Ovary (tissue), 9 donors: Measurements from ENCODE around the gene UGT1A6. TPM values are rescaled to one million over a fixed set of nuclear protein-coding genes. Genes with fewer than 3 reads are reported as not detected.

Experiments
- DNase-seq, 5 donors: peaks; one replicate each; pipeline ENCODE4 v3.0.0-alpha.2; 2019 to 2020
- H3K27ac ChIP-seq, 2 donors: fragments of 200-600 bp; one replicate each; pipeline versions ENCODE4 v1.5.1 to v1.8.0; 2019 to 2022
- H3K27me3 ChIP-seq: fragments of 200-600 bp; one replicate; pipeline ENCODE4 v1.8.0; 2022
- H3K36me3 ChIP-seq: fragments of 200-600 bp; sonication (generic); one replicate; pipeline ENCODE4 v1.5.1; 2019
- H3K4me1 ChIP-seq: one replicate; pipeline ENCODE4 v1.8.1; 2013; ENCODE audit warnings: mild to moderate bottlenecking, moderate library complexity; ENCODE audit not compliant: insufficient read depth
- H3K4me3 ChIP-seq: fragments of 200-600 bp; sonication (generic); one replicate; pipeline ENCODE4 v1.5.1; 2017
- H3K9me3 ChIP-seq, 2 donors: fragments of 200-600 bp in 1 of 2; sonication (generic) in 1 of 2; one replicate each; pipeline versions ENCODE4 v1.5.1 to v1.8.1; 2013 to 2019; ENCODE audit warnings: mild to moderate bottlenecking in 1 of 2, moderate library complexity in 1 of 2
- EP300 ChIP-seq: sonication (generic); formaldehyde crosslinking; IDR thresholded peaks from one replicate; pipeline ENCODE4 v1.6.1; 2017; ENCODE audit warnings: antibody characterized with exemption
- POLR2A ChIP-seq: fragments of 450-650 bp; IDR thresholded peaks from one replicate; pipeline ENCODE4 v1.6.1; 2017; ENCODE audit warnings: antibody characterized with exemption, mild to moderate bottlenecking, moderate library complexity
- WGBS, 3 donors: extraction: QIAGEN DNeasy Blood & Tissue Kit in 1 of 3; methylation state at CpG; one replicate each; pipeline versions ENCODE4 v1.1.5 to v1.1.7; 2013 to 2017; 5-methylcytosine and 5-hydroxymethylcytosine counted together
- intact Hi-C, 4 donors: fragments of 100-400 bp; cut with DNase I; formaldehyde crosslinking; loops; one replicate each; pipeline versions ENCODE4 v1.11.0 to v1.15.1; 2022 to 2023
- polyA plus RNA-seq, 2 donors: library from polyadenylated mRNA; stranded (reverse); fragments of 200-250 nt in 1 of 2; fragments of 350-450 nt in 1 of 2; fragmentation: Illumina TruSeq in 1 of 2; extraction: RNeasy Lipid Tissue Mini Kit (QIAGEN cat#74804) in 1 of 2; gene quantifications; one replicate each; pipeline ENCODE4 v1.2.3, GENCODE V29; 2013 to 2014
- total RNA-seq, 7 donors: library from RNA; depleted of rRNA in 2 of 7; stranded (reverse); fragments of >200 nt in 2 of 7; fragmentation: NEBNext Ultra II Directional in 3 of 7; extraction: Animal tissue kit (Norgen Biotek cat#: 25700) in 3 of 7; gene quantifications; one replicate each; pipeline versions ENCODE4 v1.1.0 to v1.2.4, GENCODE V29; 2016 to 2023
- TF ChIP-seq, protein P1 (sequence below), 3 donors: fragments of 450-650 bp in 2 of 3; fragments of 200-600 bp in 1 of 3; IDR thresholded peaks; one replicate each; pipeline versions ENCODE4 v1.5.1 to v1.8.0; 2016 to 2022; ENCODE audit warnings: antibody characterized with exemption in 3 of 3, mild to moderate bottlenecking in 1 of 3
- donor health status: DM: no; HTN: no; CAD: no; lungs with moderate emphysema.
- donor health status: DM: no; HTN: no; CAD: no.
- donor health status: Bipolar disorder and iron deficiency.
- donor health status: DM: yes; HTN: yes; CAD: no.
- donor health status: DM: no; HTN: no; CAD: no.
- donor health status: DM: yes; HTN: yes; CAD: no.

Gene UGT1A6
- total and polyA plus RNA-seq, 9 donors = not detected

DNA sequence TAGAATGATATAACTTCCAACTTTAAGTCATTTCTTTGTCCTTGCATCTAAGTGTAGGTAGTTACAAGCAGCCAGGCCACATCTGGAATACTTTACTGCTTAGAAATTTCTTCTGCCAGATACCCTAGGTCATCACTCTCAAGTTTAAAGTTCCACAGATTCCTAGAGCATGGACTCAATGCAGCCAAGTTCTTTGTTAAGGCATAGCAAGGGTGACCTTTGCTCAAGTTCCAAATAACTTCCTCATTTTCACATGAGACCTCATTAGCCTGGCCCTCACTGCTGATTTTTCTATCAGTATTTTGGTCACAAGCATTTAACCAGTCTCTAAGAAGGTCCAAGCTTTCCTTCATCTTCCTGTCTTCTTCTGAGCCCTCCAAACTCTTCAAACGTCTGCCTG, 28.8 kb upstream of the UGT1A6 start:
- intact Hi-C loops = no loop called here
- no peak for DNase-seq
- Histone ChIP-seq H3K27me3 (no peaks in the 10 kb centered on the region), H3K27ac (no peak overlapping the region), H3K4me1 (no peaks in the 10 kb centered on the region), H3K4me3 (no peak overlapping the region), H3K9me3 (no peaks in the 10 kb centered on the region), H3K36me3 (no peaks in the 10 kb centered on the region)
- WGBS, 3 donors = 24 to 42% (median 31%) methylated on average over 1 of the region's 1 CpG
- TF ChIP-seq EP300 (no peak), POLR2A (no peak)
- TF ChIP-seq, protein P1, sequence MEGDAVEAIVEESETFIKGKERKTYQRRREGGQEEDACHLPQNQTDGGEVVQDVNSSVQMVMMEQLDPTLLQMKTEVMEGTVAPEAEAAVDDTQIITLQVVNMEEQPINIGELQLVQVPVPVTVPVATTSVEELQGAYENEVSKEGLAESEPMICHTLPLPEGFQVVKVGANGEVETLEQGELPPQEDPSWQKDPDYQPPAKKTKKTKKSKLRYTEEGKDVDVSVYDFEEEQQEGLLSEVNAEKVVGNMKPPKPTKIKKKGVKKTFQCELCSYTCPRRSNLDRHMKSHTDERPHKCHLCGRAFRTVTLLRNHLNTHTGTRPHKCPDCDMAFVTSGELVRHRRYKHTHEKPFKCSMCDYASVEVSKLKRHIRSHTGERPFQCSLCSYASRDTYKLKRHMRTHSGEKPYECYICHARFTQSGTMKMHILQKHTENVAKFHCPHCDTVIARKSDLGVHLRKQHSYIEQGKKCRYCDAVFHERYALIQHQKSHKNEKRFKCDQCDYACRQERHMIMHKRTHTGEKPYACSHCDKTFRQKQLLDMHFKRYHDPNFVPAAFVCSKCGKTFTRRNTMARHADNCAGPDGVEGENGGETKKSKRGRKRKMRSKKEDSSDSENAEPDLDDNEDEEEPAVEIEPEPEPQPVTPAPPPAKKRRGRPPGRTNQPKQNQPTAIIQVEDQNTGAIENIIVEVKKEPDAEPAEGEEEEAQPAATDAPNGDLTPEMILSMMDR (IDR thresholded peaks at IDR 0.05) = no peak

DNA sequence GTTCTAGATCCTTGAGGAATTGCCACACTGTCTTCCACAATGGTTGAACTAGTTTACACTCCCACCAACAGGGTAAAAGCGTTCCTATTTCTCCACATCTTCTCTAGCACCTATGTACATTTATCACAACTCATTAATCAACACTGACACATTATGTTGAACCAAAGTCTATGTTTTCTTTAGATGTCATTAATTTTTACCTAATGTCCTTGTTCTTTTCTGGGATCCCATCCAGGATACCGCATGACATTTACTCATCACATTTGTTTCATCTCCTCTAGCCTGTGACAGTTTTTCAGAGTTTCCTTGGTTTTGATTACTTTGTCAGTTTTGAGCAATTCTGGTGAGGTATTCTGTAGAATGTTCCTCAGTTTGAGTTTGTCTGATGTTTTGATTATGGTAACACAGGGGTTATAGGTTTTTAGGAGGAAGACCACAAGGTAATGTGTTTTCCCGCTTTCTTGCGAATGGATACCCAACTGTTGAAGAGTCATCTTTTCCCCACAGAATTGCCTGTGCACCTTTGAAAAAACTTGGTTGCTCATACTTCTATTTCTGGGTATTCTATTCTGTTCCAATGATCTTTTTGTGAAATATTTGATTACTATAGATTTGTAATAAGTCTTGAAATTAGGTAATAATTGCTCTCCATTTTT, 24.0 kb upstream of the UGT1A6 start:
- intact Hi-C loops = no loop called here
- no peaks in the 10 kb centered on the region for H3K36me3 ChIP-seq
- DNase-seq = no peak

DNA sequence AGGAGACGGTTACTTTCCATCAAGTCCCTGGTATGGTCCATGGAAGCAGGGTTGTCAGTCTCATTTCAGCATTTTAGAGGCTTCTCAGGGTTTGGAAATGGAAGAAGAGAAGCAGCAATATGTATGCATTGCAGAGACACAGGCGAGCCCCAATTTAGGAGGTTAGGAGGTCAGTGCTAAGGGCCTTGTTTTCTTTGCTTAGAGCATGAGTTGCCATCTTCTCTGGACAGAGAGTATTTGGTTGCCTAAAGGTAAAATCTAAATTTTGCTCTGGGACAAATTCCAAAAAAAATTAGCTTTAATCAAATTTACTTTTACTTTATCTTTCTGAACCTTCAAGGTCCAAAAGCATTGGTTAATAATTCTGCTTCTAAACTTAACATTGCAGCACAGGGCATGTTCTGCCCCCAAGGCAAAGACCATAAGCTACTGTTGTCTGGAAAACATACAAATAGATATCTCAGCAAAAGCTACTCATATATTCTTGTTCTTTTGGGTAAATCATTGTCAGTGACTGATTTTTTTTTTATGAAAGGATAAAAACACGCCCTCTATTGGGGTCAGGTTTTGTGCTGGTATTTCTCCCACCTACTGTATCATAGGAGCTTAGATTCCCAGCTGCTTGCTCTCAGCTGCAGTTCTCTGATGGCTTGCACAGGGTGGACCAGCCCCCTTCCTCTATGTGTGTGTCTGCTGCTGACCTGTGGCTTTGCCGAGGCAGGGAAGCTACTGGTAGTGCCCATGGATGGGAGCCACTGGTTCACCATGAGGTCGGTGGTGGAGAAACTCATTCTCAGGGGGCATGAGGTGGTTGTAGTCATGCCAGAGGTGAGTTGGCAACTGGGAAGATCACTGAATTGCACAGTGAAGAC, 21.2 kb upstream of the UGT1A6 start, which contains the start of gene UGT1A9:
TSS of gene UGT1A9 (plus strand) at position 609 of the 872 bp plus-strand sequence. CDS start at position 646, 37 bp downstream.
- H3K27ac ChIP-seq = no peak within 1 kb of the TSS
- H3K36me3 ChIP-seq = no peaks in the 10 kb centered on the region
- no peaks in the 10 kb centered on the region for H3K27me3 ChIP-seq
- intact Hi-C loops = no loop called here
- no peaks in the 10 kb centered on the region for H3K4me1 ChIP-seq
- no peak for DNase-seq
- no peak within 1 kb of the TSS for H3K4me3 ChIP-seq
- 78 to 84% (median 78%) methylated on average over 5 of the region's 5 CpGs for WGBS, 3 donors
- no peaks in the 10 kb centered on the region for H3K9me3 ChIP-seq
- TF ChIP-seq EP300 = no peak
- TF ChIP-seq, protein P1 (IDR thresholded peaks at IDR 0.05) = no peak
- TF ChIP-seq POLR2A = no peak

More for the DNA sequence above, 24.0 kb upstream of the UGT1A6 start:
- no peaks in the 10 kb centered on the region for H3K9me3 ChIP-seq
- WGBS, 3 donors = 85 to 87% (median 87%) methylated on average over 4 of the region's 4 CpGs
- no peak overlapping the region for H3K4me3 ChIP-seq
- H3K27ac ChIP-seq = no peak overlapping the region
- TF ChIP-seq EP300 = no peak
- TF ChIP-seq POLR2A = no peak
- TF ChIP-seq, protein P1 (IDR thresholded peaks at IDR 0.05) = no peak
- no peaks in the 10 kb centered on the region for H3K27me3 ChIP-seq
- H3K4me1 ChIP-seq = no peaks in the 10 kb centered on the region

DNA sequence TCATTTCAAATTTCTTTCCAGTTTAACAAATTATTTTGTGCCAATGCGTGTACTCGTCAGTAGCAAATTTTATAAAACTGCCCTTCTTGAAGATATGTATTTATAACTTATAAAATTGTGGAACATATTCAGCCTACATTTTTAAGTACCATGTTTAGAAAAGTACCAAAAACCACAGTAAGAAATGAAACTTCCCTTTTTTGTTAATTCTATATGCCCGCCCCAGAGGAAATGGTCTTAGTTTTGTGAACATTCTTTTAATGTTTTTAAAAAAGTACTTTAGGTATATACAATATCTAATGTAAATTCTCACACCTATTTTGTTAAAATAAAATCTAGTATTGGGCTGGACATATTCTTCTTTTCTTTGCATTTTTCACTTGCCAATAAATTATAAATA, 19.8 kb upstream of the UGT1A6 start:
- Histone ChIP-seq H3K9me3 (no peaks in the 10 kb centered on the region), H3K36me3 (no peaks in the 10 kb centered on the region), H3K27me3 (no peaks in the 10 kb centered on the region), H3K27ac (no peak overlapping the region), H3K4me3 (no peak overlapping the region), H3K4me1 (no peaks in the 10 kb centered on the region)
- no peak for DNase-seq
- intact Hi-C loops = no loop called here
- WGBS, 3 donors = 74 to 88% (median 75%) methylated on average over 3 of the region's 3 CpGs
- TF ChIP-seq EP300 = no peak
- TF ChIP-seq POLR2A = no peak
- TF ChIP-seq, protein P1 (IDR thresholded peaks at IDR 0.05) = no peak
